ENCODE results near the gene SLC13A3.
A peak's percentile ranks its signal among the peaks of the same experiment; 100 is the strongest.

- TF ChIP-seq, protein P1, sequence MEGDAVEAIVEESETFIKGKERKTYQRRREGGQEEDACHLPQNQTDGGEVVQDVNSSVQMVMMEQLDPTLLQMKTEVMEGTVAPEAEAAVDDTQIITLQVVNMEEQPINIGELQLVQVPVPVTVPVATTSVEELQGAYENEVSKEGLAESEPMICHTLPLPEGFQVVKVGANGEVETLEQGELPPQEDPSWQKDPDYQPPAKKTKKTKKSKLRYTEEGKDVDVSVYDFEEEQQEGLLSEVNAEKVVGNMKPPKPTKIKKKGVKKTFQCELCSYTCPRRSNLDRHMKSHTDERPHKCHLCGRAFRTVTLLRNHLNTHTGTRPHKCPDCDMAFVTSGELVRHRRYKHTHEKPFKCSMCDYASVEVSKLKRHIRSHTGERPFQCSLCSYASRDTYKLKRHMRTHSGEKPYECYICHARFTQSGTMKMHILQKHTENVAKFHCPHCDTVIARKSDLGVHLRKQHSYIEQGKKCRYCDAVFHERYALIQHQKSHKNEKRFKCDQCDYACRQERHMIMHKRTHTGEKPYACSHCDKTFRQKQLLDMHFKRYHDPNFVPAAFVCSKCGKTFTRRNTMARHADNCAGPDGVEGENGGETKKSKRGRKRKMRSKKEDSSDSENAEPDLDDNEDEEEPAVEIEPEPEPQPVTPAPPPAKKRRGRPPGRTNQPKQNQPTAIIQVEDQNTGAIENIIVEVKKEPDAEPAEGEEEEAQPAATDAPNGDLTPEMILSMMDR (conservative IDR thresholded peaks at IDR 0.05; ENCODE audit: low read depth, low read length) = peak; percentile 79
- TF ChIP-seq RAD21 (IDR thresholded peaks at IDR 0.05; ENCODE audit: low read length) = peak; percentile 50
Observed at GRCh38 chr20:46562373-46563169, 88.7 kb downstream of the SLC13A3 start.
